DOHH2 (cell line): ENCODE results near the gene SFT2D1.

Source experiments
- CTCF ChIP-seq: fragments of 200-600 bp; sonication (generic); IDR thresholded peaks from one replicate; pipeline ENCODE4 v1.5.1; 2014; ENCODE audit warnings: antibody characterized with exemption, mild to moderate bottlenecking, low read depth, low read length; ENCODE audit not compliant: poor library complexity, severe bottlenecking
- EZH2phosphoT487 ChIP-seq: fragments of 200-600 bp; sonication (generic); IDR thresholded peaks from 2 replicates; pipeline ENCODE4 v1.6.1; 2017; ENCODE audit warnings: borderline replicate concordance, mild to moderate bottlenecking, antibody characterized with exemption, low read length, moderate library complexity, mixed read lengths

GRCh38 chr6:166306378-166307081 lies 35.8 kb downstream of the SFT2D1 start:
- no peak for TF ChIP-seq CTCF
- TF ChIP-seq EZH2phosphoT487, result no peak
